HG02943 (cell line): ENCODE results near the gene TSHZ1.

Source experiments
- ATAC-seq: cut with Tn5 transposase; IDR thresholded peaks from one replicate; pipeline ENCODE4 v1.9.1; 2021; ENCODE audit warnings: mild to moderate bottlenecking, low read depth, moderate library complexity; ENCODE audit not compliant: unreplicated experiment

The TSHZ1 gene, protein sequence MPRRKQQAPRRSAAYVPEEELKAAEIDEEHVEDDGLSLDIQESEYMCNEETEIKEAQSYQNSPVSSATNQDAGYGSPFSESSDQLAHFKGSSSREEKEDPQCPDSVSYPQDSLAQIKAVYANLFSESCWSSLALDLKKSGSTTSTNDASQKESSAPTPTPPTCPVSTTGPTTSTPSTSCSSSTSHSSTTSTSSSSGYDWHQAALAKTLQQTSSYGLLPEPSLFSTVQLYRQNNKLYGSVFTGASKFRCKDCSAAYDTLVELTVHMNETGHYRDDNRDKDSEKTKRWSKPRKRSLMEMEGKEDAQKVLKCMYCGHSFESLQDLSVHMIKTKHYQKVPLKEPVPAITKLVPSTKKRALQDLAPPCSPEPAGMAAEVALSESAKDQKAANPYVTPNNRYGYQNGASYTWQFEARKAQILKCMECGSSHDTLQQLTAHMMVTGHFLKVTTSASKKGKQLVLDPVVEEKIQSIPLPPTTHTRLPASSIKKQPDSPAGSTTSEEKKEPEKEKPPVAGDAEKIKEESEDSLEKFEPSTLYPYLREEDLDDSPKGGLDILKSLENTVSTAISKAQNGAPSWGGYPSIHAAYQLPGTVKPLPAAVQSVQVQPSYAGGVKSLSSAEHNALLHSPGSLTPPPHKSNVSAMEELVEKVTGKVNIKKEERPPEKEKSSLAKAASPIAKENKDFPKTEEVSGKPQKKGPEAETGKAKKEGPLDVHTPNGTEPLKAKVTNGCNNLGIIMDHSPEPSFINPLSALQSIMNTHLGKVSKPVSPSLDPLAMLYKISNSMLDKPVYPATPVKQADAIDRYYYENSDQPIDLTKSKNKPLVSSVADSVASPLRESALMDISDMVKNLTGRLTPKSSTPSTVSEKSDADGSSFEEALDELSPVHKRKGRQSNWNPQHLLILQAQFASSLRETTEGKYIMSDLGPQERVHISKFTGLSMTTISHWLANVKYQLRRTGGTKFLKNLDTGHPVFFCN (N-terminal part only)

DNA sequence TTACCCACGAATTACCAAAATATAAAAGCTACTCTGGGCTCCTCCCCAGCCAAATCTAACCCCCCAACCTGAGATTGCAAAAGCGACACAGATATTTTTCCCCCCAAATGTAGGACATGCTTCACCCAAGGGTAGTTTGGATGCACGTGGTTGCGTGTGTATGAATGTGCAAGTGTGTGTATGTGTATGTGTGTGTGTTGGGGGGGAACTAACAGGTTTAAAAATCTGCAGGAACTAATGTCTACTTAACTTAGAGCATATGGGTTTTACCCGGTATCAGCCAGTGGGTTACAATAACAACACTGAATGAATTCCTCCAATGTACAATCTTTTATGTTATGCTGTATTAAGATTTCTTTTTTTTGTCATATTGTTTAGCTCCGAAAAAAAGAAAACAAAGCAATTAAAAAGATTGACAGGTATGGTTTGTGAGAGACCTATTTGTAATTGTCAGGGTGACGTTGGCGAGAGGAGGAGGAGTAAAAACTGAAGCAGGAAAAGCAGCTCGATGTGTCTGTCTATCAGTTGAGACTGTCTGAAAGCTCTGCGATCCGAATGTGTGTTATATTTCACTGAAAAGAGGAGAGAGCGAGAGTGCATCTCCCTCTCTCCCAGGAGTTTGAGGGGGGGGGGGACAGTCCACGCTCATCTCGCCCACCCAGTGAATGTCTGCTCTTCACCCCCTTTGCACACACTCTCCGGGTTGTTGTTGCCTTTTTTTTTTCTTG is at the start of gene TSHZ1:
Gene TSHZ1, plus strand, starts transcription at position 524 of the 728 bp plus-strand sequence. CDS start 1,080 bp downstream, outside the sequence.
- peak; percentile 21 for ATAC-seq

DNA sequence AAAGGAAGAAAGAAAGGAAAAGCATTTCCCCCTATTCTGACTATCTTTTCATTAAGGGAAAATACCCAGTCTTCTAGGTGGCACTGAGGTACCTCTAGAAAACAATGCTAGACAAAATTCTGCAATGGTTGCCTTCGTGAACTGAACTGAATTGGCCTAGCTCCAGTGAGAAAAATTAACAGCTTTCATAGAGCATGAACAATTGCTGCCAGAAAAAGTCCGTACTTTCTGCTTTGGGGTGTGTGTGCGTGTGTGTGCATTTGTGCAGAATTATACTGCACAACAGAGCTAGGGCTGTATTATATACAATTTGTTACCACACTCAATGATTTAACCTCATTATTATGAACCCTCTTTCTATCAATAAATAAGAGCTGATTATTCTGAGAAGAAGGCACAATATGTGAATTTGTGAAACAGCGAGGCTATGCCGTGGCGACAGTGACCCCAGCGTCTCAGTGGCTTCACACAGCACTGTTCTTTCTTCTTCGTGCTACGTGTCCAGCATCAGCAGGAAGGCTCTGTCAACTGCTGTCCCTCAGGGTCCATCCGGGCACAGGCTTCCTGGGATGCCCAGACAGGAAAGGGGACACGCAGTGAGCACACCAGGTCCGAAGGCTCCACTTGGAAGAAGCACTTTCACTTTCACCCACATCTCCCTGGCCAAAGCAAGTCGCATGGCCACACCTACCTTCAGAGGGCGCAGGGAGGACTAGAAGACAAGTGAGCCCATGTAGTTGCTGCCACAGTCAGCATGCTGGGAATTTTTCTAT is 49.2 kb upstream of the TSHZ1 start:
- ATAC-seq: no peak

DNA sequence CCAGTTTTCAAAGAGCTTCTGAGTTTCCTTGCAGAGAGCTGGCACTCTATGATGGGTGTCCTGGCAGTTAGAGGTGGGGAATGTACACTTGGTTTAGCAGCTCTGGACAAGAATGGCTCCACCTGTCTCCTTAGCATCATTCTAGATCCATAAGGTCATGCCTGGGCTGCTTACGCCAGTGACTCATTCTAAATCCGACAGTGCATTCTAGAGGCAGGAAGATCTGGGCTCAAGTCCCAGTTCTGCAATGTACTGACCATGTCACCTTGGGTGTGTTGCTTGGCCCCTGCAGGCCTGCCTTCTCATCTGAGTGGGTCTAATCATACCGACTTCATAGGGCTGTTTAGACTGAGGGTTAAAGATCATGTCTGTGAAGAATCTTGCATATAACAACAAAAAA is 48.1 kb upstream of the TSHZ1 start:
- no peak for ATAC-seq

DNA sequence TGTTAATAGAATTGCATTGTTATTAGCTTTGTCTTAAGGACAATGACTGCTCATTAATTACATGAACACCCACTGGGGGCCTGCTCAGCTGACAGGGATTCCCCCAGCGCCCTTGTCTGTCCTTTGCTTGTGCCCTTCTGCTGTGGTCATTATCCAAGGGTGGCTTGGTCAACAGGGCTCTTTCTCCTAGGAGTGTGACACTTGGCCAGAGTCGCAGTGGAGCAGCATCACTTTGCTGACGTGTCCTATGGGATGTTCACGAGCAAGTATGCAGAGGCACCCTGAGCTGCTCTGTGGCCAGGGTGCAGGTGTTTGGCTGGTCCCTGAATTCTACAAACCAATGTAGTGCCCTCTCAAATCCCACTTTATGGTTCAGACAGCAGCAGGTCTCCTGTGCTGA is 47.6 kb upstream of the TSHZ1 start:
- ATAC-seq: no peak

DNA sequence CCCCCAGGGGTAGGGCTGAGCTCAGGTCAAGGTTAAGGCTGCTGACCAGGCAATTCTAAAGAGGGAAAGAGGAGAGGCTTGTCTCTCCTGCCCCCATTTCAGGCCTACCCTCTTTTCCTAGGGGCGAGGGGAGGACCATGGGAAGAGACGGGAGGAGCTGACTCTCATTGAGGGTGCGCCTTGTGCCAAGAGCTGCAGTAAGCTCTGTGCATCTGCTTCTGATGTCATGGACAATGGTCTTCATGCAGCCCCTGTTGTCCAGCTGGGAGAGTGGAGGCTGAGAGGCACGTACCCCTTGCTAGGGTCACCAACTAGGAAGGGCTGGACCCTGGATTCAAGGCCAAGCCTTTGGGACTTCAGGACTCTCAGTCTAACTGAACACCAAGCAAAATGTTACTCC is 46.9 kb upstream of the TSHZ1 start:
- no peak for ATAC-seq

DNA sequence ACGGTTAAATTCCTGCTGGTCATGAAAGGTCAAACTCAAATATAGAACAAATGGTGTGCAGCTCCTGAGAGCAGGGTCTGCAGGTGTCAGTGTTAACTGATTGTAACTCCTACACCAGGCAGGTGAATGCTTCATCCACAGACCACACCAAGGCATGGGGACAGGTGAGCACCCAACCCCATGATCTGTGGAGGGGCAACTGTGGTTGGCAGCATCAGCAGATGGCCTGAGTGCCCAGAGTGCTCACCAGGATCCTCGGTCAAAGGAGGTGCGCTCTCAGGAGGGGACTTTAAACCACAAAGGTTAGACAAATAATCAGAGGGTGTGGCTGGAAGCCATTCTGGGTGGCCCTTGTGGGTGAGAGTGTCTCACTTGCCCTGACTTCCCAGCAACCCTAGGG is 46.1 kb upstream of the TSHZ1 start:
- no peak for ATAC-seq

DNA sequence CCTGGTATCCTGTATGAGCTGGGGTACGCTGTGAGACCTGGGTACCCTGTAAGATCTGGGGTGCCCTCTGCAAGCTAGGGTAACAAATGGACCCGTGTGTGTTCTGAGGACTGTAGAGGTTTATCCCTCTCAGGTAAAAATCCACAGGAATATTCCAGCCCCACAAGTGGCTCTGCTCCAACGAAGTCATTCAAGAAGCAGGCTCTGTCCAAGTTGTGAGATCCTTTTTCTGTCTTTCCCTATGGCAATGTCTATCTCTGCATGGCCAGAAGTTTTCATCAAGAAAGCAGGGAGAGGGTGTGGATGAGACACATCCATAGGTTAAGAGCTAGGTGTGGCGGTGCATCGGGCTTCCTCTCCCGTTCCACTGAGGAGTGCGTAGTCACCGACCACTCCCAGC is 44.7 kb upstream of the TSHZ1 start:
- ATAC-seq: no peak

DNA sequence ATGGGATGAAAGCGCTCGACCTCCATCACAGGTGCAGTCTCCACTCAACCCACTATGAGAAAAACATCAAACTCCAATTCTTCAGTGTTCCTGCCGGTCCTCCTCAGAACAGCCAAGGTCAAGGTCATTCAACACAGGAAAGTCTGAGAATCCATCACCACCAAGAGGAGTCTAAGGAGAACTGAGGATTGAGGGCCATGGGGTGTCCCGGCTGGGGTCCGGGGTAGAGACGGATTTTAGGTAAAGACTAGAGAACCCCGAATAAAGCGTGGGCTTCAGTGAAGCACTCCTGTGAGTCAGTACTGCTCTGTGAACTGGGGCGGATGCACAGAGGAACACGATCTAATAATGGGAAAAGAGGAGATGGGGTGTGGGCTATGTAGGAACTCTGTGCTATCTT is 43.5 kb upstream of the TSHZ1 start:
- no peak for ATAC-seq

DNA sequence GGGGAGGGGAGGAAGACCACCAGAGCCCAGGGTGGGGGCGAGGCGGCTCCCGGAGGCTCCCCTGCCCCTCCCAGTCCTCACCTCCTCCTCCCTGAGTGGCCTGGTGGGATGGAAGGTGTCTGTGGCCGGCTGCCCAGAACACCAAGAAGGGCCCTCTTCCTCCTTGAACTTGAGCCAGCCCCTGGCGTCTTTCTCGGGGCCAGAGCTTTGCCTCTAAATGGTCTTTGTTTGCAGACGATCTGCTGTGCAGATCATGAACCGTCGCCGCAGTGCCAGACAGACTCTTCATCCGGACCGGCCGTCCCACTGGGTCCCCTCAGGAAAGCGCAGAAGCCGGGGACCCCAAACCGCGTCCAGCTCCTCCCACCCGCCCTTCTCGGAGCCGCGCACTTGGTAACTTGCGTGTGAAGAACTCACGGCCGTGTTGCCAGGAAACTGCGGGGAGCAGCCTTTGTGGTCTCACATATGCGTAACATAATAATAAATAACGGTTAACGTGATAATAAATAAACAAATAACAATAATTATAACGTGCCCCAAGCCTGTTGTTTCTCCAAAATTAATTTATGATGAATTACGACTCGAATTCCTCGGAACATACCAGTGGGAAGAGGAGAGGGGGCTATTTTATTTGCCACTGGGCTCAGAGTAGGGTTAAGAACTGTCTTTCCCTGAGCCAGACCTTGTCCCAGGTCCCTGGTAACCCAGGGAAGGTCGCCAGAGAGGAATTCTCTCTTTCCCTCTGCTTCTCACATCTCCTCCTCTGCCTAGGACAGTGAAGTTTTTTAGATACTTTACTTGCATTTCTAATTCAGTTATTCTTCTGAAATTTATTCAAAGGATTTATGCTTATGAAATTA is 42.6 kb upstream of the TSHZ1 start:
- no peak for ATAC-seq

DNA sequence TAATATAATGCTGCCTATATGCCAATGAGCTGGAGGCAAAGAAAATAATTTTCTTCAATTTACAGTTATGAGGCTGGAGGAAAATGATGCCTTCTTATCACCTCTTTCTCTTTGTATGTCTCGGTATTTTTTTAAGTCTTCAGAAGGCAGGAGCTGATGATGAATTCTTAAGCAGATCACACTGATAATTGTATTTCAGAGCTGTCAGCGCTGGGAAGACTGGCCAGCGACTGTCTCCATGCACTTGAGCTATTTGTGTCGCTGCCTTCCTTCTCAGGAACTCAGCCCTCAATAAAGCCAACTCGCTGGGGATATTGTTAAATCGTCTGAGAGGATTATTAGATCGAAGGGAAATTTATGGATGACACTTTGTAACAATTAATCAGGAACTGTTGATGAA is 42.0 kb upstream of the TSHZ1 start:
- ATAC-seq: no peak

DNA sequence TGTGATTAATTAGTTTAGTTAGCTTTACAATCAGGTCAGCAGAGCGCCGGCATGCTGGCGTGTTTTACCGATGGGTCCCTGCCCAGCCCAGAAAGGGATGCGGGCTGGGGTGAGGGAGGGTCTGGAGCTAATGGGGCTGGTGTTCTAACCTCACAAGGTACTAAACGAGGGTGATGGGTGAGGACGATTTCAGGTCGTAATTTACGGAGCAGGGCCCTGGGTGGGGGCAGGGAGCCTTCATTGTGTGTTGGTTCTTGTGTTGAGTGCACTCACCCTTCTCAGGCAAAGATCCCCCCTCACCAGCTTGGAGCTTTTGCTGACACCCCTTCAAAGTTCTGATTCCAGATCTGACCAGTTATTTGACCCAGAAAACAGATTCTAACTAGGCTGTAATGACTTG is 41.2 kb upstream of the TSHZ1 start:
- ATAC-seq: no peak

DNA sequence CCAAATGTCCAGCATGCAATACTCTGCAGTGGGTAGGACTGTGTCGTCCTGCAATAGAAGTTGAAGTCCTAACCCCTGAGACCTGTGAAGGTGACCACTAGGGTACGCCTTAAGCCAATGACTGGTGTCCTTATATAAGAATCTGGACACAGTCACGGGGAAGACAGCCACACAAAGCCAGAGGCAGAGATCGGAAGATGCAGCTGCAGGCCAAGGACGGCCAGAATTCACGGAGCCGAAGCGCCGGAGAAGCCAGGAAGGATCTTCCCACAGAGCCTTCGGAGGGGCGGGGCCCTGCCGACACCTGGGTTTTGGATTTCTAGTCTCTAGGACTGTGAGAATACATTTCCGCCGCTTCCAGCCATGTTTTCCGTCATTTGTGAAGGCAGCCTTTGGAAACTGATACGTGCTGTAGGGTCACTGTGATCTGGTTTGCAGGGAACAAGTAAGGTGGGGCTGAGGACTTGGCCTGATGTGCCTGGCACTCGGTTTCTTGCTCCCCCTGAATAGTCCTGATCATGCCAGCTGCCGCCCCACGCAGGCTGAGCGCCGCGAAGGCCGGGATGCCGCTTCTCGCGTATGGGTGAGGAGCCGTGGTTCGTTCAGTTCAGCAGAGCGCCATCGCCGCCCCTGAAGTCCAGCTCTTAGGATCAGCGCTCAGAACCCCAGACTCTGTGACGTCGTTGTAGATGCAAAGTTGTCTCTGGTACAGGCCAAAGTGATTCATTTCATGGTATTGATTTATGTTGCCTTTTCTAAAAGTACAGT is 40.4 kb upstream of the TSHZ1 start:
- no peak for ATAC-seq

DNA sequence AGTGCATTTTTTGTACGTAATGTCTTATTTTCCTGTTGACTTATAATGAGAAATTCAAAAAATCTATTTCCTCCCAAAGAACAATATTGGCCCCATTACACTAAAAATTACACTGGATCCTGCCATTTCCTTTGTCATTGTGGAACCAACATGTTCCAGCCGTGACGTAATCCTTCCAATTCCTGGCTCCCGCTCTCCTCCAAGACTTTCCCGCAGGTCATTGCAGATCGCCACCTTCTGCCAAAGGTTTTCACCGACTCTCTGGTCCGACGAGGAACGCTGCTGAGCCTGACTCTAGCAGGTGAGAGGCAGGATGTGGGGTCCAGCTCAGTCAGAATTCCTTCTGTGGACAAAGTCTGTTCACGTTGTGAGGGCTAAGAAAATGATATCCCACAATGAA is 39.7 kb upstream of the TSHZ1 start:
- no peak for ATAC-seq

DNA sequence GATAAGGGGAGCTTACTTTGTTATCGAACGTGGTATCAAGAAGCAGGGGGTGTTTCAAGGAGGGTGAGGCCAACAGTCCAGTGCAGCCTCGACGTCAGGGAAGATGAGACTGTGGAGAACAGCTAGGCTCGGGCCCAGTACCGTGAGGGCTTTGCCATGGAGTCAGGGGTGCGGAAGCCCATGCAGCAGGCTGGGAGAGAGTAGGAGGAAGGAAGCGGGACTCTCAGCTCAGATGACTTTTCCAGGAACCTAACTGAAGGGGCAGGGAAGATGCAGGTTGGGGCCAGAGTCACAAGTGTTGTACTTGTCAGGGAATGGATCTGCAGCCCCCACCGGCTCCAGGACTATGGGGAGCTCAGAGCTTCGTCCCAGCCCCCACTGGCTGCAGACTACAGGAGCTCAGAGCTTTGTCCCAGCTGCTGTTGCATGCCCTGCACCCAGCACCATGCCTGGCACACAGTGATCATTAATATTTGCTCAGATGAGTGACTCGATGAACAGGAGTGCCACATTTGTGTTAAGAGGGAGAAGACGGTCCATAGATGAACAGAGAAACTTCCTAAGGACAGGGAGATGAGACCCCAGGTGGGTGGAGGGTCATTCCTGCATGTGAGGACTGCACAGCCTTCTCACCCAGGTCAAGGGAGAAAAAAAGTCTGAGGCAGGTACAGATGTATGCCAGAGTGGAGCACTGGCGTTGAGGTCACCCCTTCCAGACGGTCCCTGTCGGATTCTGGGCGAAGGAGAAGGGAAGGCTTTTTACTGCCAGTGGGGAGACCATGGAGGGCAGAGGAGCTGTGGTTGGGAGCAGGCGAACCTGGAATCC is 38.1 kb upstream of the TSHZ1 start:
- ATAC-seq: peak; percentile 15

DNA sequence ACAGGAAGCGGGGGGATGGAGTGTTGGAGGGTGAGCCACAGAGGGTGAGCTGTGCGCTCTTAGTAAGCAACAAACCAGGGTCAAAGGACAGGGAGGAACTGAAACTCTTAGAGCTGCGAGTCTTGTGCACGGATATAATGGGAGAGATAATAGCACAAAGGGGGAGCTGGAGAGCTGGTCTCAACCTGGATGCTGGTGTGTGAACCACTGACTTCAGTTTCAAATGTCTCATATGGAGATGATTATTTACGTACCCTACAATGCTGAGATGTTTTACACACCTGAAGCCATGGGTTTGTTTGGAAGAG is 37.5 kb upstream of the TSHZ1 start:
- peak; percentile 99 for ATAC-seq

DNA sequence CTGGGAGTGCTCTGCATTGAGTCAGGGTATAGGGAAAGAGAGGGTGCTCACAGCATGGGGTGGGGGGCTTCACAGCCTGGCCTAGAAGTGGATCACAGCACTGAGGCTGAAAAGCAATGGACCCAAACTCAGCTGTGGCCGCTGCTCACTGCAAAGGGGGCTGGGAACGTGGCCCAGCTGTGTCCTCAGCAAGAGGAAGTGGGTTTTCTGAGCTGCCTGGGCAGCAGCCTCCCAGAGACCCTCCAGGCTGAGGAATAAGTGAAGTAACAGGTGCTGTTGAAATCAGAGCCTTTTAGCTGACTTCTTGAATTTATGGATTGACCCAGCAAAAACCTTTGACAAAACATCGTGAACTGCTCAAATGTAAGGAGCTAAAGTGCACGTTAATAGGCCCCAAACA is 36.9 kb upstream of the TSHZ1 start:
- no peak for ATAC-seq

DNA sequence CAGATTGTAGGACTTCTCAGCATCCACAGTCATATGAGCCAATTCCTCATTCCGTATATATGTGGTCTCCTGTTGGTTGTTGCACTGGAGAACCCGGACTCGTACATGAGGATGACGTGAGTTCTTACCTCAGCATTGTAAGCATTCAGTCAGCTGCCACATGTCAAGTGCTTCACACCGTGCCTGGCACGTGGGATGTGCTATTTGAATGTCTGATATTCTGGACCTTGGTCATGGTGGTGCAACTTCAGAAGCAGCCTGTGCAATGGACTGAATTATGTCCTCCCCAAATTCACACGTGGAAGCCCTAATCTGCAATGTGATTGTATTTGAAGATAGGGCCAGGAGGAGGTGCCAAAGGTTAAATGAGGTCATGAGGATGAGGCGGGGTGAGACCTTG is 33.7 kb upstream of the TSHZ1 start:
- ATAC-seq: no peak

DNA sequence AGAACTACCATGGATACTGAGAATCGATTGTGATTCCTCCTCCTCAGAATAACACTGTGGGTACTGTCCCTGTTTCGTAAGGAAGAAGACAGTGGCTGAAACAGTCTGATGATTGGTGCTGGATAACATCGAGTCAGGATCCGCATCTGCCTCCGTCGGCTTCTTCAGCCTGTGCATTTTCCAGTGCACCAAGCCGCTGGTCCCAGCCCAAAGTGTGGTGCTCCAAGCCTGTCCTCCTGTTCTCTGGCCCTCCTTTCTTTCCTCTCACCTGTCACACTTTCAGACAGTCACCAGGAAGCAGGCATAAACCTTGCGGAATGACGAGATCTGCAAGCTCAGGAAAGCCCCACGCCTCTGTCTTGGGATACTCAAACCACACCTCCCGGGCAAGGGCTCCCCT is 32.2 kb upstream of the TSHZ1 start:
- ATAC-seq: no peak
